ENCODE results near the gene FOXL3. TPM values are rescaled to one million over a fixed set of nuclear protein-coding genes. Genes with fewer than 3 reads are reported as not detected.
A peak's percentile ranks its signal among the peaks of the same experiment; 100 is the strongest.

FOXL3 gene
- total RNA-seq, 4 donors from 2014 or later: not detected

- no peak overlapping the region for H3K4me3 ChIP-seq
- DNase-seq (ENCODE audit: extremely low spot score): no peak
- peaks cover 10 to 13% (median 13%) of the 10 kb centered on the region in 4 donors for H3K4me1 ChIP-seq
- no peaks in the 10 kb centered on the region for H3K27me3 ChIP-seq
- no peak overlapping the region for H3K27ac ChIP-seq (replicated peaks in 1 of 4)
- H3K9me3 ChIP-seq: peaks cover 0 to 7% (median 5%) of the 10 kb centered on the region in 4 donors
- H3K36me3 ChIP-seq: no peaks in the 10 kb centered on the region
- TF ChIP-seq POLR2AphosphoS5 (IDR thresholded peaks at IDR 0.05) (no peak), POLR2A (IDR thresholded peaks at IDR 0.05; ENCODE audit: low read depth) (no peak), EP300 (IDR thresholded peaks at IDR 0.05) (no peak), CTCF (IDR thresholded peaks at IDR 0.05) (no peak)
- intact Hi-C loops (cut with DNase I): no loop called here
- 87% methylated on average over 22 of the region's 22 CpGs for WGBS
Measured at GRCh38 chr7:327991-328702, 38.2 kb downstream of the FOXL3 start.

DNA sequence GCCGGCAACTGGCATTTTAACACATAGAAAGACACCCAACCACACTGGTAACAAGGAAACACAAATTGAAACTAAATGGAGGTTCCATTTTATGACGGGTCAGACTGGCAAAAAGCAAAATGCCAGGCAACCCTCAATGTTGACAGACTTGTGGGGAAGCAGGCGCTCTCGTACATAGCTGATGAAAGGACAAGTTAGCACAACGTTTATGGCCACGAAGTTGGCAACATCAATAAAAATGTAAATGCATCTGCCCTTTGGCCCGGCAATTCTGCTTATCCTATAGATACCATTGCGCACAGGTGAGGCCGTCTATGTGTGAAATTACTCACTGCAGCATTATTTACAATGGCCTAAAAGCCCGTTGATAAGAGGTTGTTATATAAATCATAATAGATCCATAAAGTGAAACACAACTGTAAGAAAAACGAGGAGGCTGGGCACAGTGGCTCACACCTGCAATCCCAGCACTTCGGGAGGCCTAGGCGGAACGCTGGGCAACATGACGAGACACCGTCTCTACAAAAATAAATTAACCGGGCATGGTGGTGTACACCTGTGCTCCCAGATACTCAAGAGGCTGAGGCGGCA, 39.8 kb downstream of the FOXL3 start:
- TF ChIP-seq EP300 (IDR thresholded peaks at IDR 0.05) (no peak), CTCF (IDR thresholded peaks at IDR 0.05) (no peak), POLR2A (IDR thresholded peaks at IDR 0.05; ENCODE audit: low read depth) (no peak), POLR2AphosphoS5 (IDR thresholded peaks at IDR 0.05) (no peak)
- Histone ChIP-seq H3K36me3 (no peaks in the 10 kb centered on the region), H3K27ac (replicated peaks in 1 of 4) (no peak overlapping the region), H3K4me1 (peaks cover 16 to 18% (median 17%) of the 10 kb centered on the region in 4 donors), H3K4me3 (no peak overlapping the region), H3K27me3 (no peaks in the 10 kb centered on the region), H3K9me3 (peaks cover 0 to 7% (median 5%) of the 10 kb centered on the region in 4 donors)
- intact Hi-C loops (cut with DNase I): no loop called here
- 87% methylated on average over 18 of the region's 18 CpGs for WGBS
- DNase-seq (ENCODE audit: extremely low spot score): no peak

GRCh38 chr7:330511-331230, 40.7 kb downstream of the FOXL3 start:
- no peak for TF ChIP-seq POLR2A (IDR thresholded peaks at IDR 0.05; ENCODE audit: low read depth)
- TF ChIP-seq CTCF (IDR thresholded peaks at IDR 0.05): no peak
- TF ChIP-seq POLR2AphosphoS5 (IDR thresholded peaks at IDR 0.05): no peak
- no peak for TF ChIP-seq EP300 (IDR thresholded peaks at IDR 0.05)
- H3K27ac ChIP-seq (replicated peaks in 1 of 4): no peak overlapping the region
- no peak for DNase-seq (ENCODE audit: extremely low spot score)

GRCh38 chr7:332020-332517, 42.1 kb downstream of the FOXL3 start:
- 73% methylated on average over 13 of the region's 23 CpGs for WGBS
- Histone ChIP-seq H3K27ac (replicated peaks in 1 of 4) (peak overlapping the region; percentile 68 to 82 (median 78)), H3K4me1 (peaks cover 14 to 18% (median 17%) of the 10 kb centered on the region in 4 donors), H3K27me3 (no peaks in the 10 kb centered on the region), H3K9me3 (no peaks in the 10 kb centered on the region), H3K36me3 (no peaks in the 10 kb centered on the region), H3K4me3 (peak overlapping the region; percentile 54 to 61 (median 56))
- intact Hi-C loops (cut with DNase I): loop anchor here (2.0 kb wide), 1 partner anchor 187 kb away; the partner anchor contains the start of gene PDGFA
- no peak for DNase-seq (ENCODE audit: extremely low spot score)
- TF ChIP-seq POLR2A (IDR thresholded peaks at IDR 0.05; ENCODE audit: low read depth) (no peak), POLR2AphosphoS5 (IDR thresholded peaks at IDR 0.05) (no peak)

More at GRCh38 chr7:330511-331230, 40.7 kb downstream of the FOXL3 start:
- 81% methylated on average over 16 of the region's 16 CpGs for WGBS
- Histone ChIP-seq H3K4me1 (peaks cover 16 to 18% (median 17%) of the 10 kb centered on the region in 4 donors), H3K9me3 (peaks cover 0 to 6% (median 4%) of the 10 kb centered on the region in 4 donors), H3K36me3 (no peaks in the 10 kb centered on the region), H3K4me3 (no peak overlapping the region), H3K27me3 (no peaks in the 10 kb centered on the region)
- intact Hi-C loops (cut with DNase I): no loop called here
